HEK293 (cell line): ENCODE measurements around the gene BEGAIN.

Source experiments
- CTCF ChIA-PET: fragments of 350-600 bp; formaldehyde crosslinking; extraction: SDS; loops from one replicate; lab custom pipeline; 2021; ENCODE audit warnings: antibody characterized with exemption; lab: Yijun Ruan, JAX
- POLR2A ChIA-PET: fragments of 300-600 bp; formaldehyde crosslinking; extraction: SDS; loops from one replicate; lab custom pipeline; 2020; ENCODE audit warnings: antibody characterized with exemption, inconsistent platforms; lab: Yijun Ruan, JAX
- H3K27ac ChIP-seq: fragments of 200-500 bp; sonication (Bioruptor generic); 2 replicates; pipeline ENCODE4 v1.5.1; 2014; ENCODE audit warnings: low read depth, low read length, control low read depth, inconsistent platforms; ENCODE audit errors: extremely low read depth
- H3K36me3 ChIP-seq, 2 experiments: fragments of 200-500 bp in 1 of 2; sonication (Bioruptor generic) in 1 of 2; 1 replicate in 1 of 2; 2 replicates in 1 of 2; pipeline ENCODE4 v1.5.1; 2014 to 2017; ENCODE audit warnings: inconsistent platforms in 2 of 2, low read length in 2 of 2; ENCODE audit not compliant: control insufficient read depth in 2 of 2, insufficient read depth in 1 of 2
- H3K4me1 ChIP-seq: fragments of 200-500 bp; sonication (Bioruptor generic); 2 replicates; pipeline ENCODE4 v1.5.1; 2014; ENCODE audit warnings: mild to moderate bottlenecking, low read length, inconsistent platforms; ENCODE audit not compliant: control insufficient read depth, insufficient read depth
- H3K4me3 ChIP-seq: 2 replicates; pipeline ENCODE4 v1.5.1; 2011; ENCODE audit warnings: low read depth, mild to moderate bottlenecking, control low read depth, low read length, moderate library complexity
- H3K9me3 ChIP-seq: fragments of 200-500 bp; sonication (Bioruptor generic); 2 replicates; pipeline ENCODE4 v1.5.1; 2014; ENCODE audit warnings: low read depth, low read length, inconsistent platforms; ENCODE audit not compliant: control insufficient read depth, insufficient read depth
- FEZF1 ChIP-seq: fragments of 450-650 bp; formaldehyde crosslinking; IDR thresholded peaks from 2 replicates; pipeline ENCODE4 v1.5.1; 2016; ENCODE audit warnings: missing biosample characterization, missing genetic modification characterization
- HIC1 ChIP-seq: fragments of 450-650 bp; formaldehyde crosslinking; IDR thresholded peaks from 2 replicates; pipeline ENCODE4 v1.5.1; 2016; ENCODE audit warnings: missing biosample characterization, missing genetic modification characterization
- MYNN ChIP-seq: fragments of 450-650 bp; formaldehyde crosslinking; IDR thresholded peaks from 2 replicates; pipeline ENCODE4 v1.5.1; 2016; ENCODE audit warnings: missing biosample characterization, missing genetic modification characterization, borderline replicate concordance
- MZF1 ChIP-seq: fragments of 450-650 bp; formaldehyde crosslinking; IDR thresholded peaks from 2 replicates; pipeline ENCODE4 v1.5.1; 2017; ENCODE audit warnings: missing biosample characterization, missing genetic modification characterization, borderline replicate concordance
- OVOL3 ChIP-seq: fragments of 450-650 bp; formaldehyde crosslinking; IDR thresholded peaks from 2 replicates; pipeline ENCODE4 v1.5.1; 2016; ENCODE audit warnings: missing biosample characterization, missing genetic modification characterization
- SALL2 ChIP-seq: fragments of 450-650 bp; formaldehyde crosslinking; IDR thresholded peaks from 2 replicates; pipeline ENCODE4 v1.5.0; 2017; ENCODE audit warnings: missing biosample characterization, mild to moderate bottlenecking, missing genetic modification characterization, borderline replicate concordance
- TCF7L2 ChIP-seq: IDR thresholded peaks from 2 replicates; pipeline ENCODE4 v1.6.1; 2011; ENCODE audit warnings: low read depth, mild to moderate bottlenecking, inconsistent platforms, low read length, moderate library complexity, borderline replicate concordance
- ZFHX2 ChIP-seq: fragments of 450-650 bp; formaldehyde crosslinking; conservative IDR thresholded peaks from 2 replicates; pipeline ENCODE4 v1.5.1; 2016; ENCODE audit warnings: missing biosample characterization, missing genetic modification characterization
- ZIC2 ChIP-seq: fragments of 450-650 bp; formaldehyde crosslinking; IDR thresholded peaks from 2 replicates; pipeline ENCODE4 v1.5.1; 2016; ENCODE audit warnings: missing biosample characterization, missing genetic modification characterization
- ZNF121 ChIP-seq: fragments of 450-650 bp; formaldehyde crosslinking; IDR thresholded peaks from 2 replicates; pipeline ENCODE4 v1.5.1; 2016; ENCODE audit warnings: missing biosample characterization, missing genetic modification characterization
- ZNF18 ChIP-seq: fragments of 450-650 bp; formaldehyde crosslinking; IDR thresholded peaks from 2 replicates; pipeline ENCODE4 v1.5.1; 2016; ENCODE audit warnings: missing biosample characterization, missing genetic modification characterization
- ZNF311 ChIP-seq: fragments of 450-650 bp; formaldehyde crosslinking; IDR thresholded peaks from 2 replicates; pipeline ENCODE4 v1.5.1; 2017; ENCODE audit warnings: missing biosample characterization, missing genetic modification characterization, borderline replicate concordance
- ZNF341 ChIP-seq: fragments of 450-650 bp; formaldehyde crosslinking; IDR thresholded peaks from 2 replicates; pipeline ENCODE4; 2016; ENCODE audit warnings: low read depth, missing biosample characterization, missing genetic modification characterization
- ZNF423 ChIP-seq: fragments of 450-650 bp; formaldehyde crosslinking; IDR thresholded peaks from 2 replicates; pipeline ENCODE4 v1.5.1; 2016; ENCODE audit warnings: missing biosample characterization, missing genetic modification characterization
- ZNF449 ChIP-seq: fragments of 450-650 bp; formaldehyde crosslinking; IDR thresholded peaks from 2 replicates; pipeline ENCODE4 v1.5.1; 2017; ENCODE audit warnings: missing biosample characterization, mild to moderate bottlenecking, missing genetic modification characterization, moderate library complexity
- ZNF571 ChIP-seq: fragments of 450-650 bp; formaldehyde crosslinking; IDR thresholded peaks from 2 replicates; pipeline ENCODE4 v1.5.0; 2017; ENCODE audit warnings: missing biosample characterization, missing genetic modification characterization
- ZNF585B ChIP-seq: fragments of 450-650 bp; formaldehyde crosslinking; IDR thresholded peaks from 2 replicates; pipeline ENCODE4 v1.5.1; 2016; ENCODE audit warnings: missing biosample characterization, missing genetic modification characterization
- ZNF621 ChIP-seq: fragments of 450-650 bp; formaldehyde crosslinking; IDR thresholded peaks from 2 replicates; pipeline ENCODE4 v1.5.1; 2017; ENCODE audit warnings: missing biosample characterization, missing genetic modification characterization
- ZNF670 ChIP-seq: fragments of 450-650 bp; formaldehyde crosslinking; IDR thresholded peaks from 2 replicates; pipeline ENCODE4 v1.5.1; 2016; ENCODE audit warnings: missing biosample characterization, missing genetic modification characterization, low read depth
- ZNF791 ChIP-seq: fragments of 450-650 bp; formaldehyde crosslinking; IDR thresholded peaks from 2 replicates; pipeline ENCODE4 v1.5.1; 2016; ENCODE audit warnings: missing biosample characterization, missing genetic modification characterization
- ZNF792 ChIP-seq: fragments of 450-650 bp; formaldehyde crosslinking; IDR thresholded peaks from 2 replicates; pipeline ENCODE4 v1.5.1; 2016; ENCODE audit warnings: missing biosample characterization, missing genetic modification characterization
- ZXDB ChIP-seq: fragments of 450-650 bp; formaldehyde crosslinking; IDR thresholded peaks from 2 replicates; pipeline ENCODE4 v1.5.1; 2016; ENCODE audit warnings: missing biosample characterization, missing genetic modification characterization

Gene BEGAIN

GRCh38 chr14:100554082-100554677, 33.0 kb downstream of the BEGAIN start (continued):
- TF ChIP-seq MZF1 (tag by site-specific recombination) (no peak), ZNF121 (no peak), ZNF423 (no peak)
- TF ChIP-seq, all 188 proteins: peak for 13

- CTCF ChIA-PET = no interaction called here
- H3K27ac ChIP-seq = no peak overlapping the region
- H3K4me3 ChIP-seq = no peak overlapping the region
- TF ChIP-seq ZXDB (tag by site-specific recombination) = no peak
- no peak for TF ChIP-seq SALL2 (tag by site-specific recombination)
- TF ChIP-seq ZNF670 (tag by site-specific recombination) = no peak
- TF ChIP-seq HIC1 (tag by site-specific recombination) = no peak
- no peak for TF ChIP-seq MYNN (tag by site-specific recombination)
- no peak for TF ChIP-seq OVOL3 (tag by site-specific recombination)
- no peak for TF ChIP-seq ZNF571
- TF ChIP-seq ZFHX2 = no peak
- no peak for TF ChIP-seq ZNF621 (tag by site-specific recombination)
- TF ChIP-seq ZNF791 (tag by site-specific recombination) = no peak
- no peak; the same call in none of the 2 replicates for TF ChIP-seq ZIC2 (tag by site-specific recombination)
- TF ChIP-seq ZNF121 = no peak
- no peak for TF ChIP-seq ZNF449 (tag by site-specific recombination)
- TF ChIP-seq ZNF792 (tag by site-specific recombination) = no peak
- no peak for TF ChIP-seq FEZF1 (tag by site-specific recombination)
- TF ChIP-seq ZNF311 (tag by site-specific recombination) = no peak
- TF ChIP-seq ZNF585B = no peak
- no peak for TF ChIP-seq TCF7L2
- TF ChIP-seq ZNF18 (tag by site-specific recombination) = no peak
- no peak for TF ChIP-seq ZNF341 (tag by site-specific recombination)
- TF ChIP-seq, all 188 proteins: peak for 0
- POLR2A ChIA-PET = no interaction called here
- no peaks in the 10 kb centered on the region for H3K4me1 ChIP-seq
- no peaks in the 10 kb centered on the region for H3K36me3 ChIP-seq
- H3K9me3 ChIP-seq = no peaks in the 10 kb centered on the region
Observed at GRCh38 chr14:100553471-100553870, 33.7 kb downstream of the BEGAIN start.
